Islet precursor cell (in vitro differentiated cells): ENCODE measurements around the gene TMEM178A.

Experiments used
- DNase-seq: peaks from one replicate; pipeline ENCODE4 v3.0.0-alpha.2; 2018

Gene TMEM178A

GRCh38 chr2:39682066-39682692 lies 16.5 kb downstream of the TMEM178A start:
- DNase-seq: no peak

DNA sequence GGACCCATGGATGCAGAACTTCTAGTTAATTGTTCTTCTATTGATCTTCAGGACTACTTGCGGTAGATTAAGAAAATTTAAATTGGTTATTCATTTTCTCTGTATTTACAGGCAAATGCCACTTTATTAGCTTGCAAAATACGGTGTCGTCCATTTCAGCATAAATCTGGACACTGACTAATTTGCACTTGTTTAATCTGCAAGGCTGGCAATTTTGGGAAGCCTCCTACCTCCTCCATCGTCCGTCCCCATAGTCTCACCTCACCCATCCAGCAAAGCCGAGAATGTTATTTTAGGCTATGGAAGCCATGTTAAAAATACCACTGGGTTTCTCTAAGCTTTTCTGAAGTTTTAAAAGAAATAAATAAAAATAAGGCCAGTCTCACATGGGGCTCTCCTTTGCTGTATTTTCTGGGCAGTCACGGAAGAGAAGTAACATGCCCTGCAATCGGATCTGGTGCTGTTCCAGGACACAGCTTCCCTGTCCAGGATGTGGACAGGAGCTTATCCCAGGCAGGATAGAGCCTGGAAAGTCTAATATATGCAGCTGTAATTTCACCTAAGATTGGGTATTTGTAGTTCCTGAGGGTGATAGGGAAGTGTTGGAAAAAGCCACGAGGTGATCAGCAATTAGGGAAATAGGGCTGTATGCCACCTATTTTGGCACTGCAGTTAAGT lies 17.4 kb downstream of the TMEM178A start:
- no peak for DNase-seq

DNA sequence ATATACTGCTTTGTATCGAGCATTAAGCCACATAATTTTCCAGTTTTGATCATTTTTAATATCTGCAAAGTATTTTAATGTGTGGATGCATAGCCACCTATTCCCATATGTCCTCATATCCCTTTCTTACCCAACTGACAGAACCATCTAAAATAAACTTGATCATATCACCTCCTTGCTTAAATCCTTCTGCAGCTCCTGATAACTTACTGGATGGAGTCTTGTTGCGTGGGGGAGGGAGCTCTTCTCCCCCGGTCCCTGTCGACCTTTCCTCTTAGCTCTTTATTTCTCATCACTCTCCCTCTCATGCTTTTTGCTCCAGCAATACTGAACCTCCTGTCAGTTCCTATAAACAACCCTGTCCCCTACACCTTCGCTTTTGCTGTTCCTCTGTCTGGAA lies 18.7 kb downstream of the TMEM178A start:
- DNase-seq: no peak

DNA sequence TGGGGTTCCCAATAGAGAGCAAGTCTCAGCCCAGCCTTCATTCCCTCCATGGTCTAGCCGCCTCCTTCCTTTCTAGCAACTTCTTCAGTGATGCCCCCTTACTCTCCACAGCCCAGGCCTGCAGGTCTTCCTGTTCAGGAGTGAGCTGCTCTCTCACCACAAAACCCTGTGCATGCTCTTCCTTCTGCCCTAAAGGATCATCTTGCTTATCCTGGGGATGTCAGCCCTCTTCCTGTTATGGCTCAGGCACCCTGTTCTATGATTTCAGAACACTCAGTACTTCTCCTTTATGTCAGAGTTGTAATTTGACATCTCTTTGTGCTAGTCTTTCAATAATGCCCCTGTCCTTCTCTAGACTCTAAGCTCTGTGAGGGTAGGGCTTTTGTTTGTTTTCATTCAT lies 19.4 kb downstream of the TMEM178A start:
- no peak for DNase-seq

- no peak for DNase-seq
These were observed 20.7 kb downstream of the TMEM178A start for GRCh38 chr2:39686456-39686855.

DNA sequence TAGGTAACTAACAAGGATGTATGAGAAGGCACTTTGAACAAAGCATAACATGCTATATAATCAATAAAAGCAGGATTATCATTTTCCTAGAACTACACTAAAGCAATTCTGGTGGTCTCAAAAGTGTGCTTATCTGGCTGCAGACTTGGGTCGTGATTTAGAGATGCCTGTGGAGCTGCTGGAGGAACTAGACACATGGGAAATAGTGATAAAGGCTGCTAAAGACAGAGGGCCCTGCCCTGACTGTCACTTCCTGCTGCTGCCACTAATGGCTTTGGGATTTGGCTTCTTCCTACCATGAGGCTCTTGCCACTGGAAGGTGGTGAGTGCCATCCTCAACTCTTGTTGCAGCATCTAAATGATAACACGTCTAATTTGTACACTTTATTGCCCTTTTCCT lies 22.5 kb downstream of the TMEM178A start:
- no peak for DNase-seq

DNA sequence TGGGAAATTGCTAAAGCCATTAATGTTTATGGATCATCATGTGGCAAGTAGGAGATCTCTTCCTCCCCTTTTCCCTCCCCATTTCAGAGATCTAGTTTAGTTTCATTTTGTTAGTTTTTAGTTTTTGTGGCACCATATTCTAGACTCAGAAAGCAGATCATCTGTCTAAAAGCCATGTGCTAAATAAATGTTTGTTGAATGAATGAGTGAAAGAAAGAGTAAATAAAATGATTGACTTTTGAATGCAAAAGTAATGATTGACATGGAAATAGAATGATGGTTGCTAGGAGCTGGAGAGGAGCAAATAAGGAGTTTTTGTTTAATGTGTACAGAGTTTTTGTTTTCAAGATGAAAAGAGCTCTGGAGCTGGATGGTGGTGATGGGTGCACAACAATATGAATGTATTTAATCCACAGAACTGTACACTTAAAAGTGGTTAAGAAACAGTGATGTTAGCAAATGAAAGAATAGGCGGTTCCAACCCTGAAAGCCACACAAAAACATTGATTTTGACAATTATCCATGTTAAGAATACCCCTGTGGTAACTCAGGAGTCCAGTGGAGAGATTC lies 23.6 kb downstream of the TMEM178A start:
- no peak for DNase-seq

DNA sequence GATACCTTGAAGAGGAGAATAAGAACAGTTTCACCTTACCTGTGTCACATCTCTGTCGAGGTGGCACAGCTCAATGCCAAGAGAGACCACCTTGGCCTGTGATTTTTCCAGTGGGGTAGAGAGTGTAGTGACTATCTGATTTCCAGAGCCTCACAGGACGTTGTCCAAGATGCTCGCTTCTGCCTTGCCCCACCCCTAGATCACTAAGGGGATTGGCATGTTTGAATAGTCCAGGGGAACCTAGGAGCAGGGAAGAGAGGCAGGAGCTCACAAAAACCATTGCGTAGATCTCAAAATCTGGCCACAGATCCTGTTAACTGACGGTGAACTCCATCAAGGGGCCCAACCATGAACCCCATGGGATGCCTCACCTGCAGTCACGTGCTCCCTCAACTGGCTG lies 24.2 kb downstream of the TMEM178A start:
- DNase-seq: no peak

DNA sequence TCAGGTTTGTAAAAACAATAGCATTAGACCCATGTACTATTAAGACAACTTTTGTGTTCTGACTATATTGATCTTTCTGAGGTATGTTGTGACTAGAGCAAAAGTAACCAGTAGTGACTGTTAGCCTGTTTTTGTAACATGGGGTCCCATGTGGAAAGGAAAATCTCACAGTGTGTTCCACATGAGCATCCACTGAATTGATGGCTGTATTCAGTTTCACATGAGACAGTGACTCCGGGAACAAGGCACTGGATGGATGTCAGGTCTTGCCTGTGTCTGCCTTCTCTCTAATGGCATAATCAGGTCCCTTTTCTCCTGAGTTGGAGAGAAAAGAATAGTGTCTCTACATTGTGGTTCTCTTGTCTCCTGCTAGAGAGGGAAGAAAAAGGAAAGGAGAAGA lies 27.5 kb downstream of the TMEM178A start:
- DNase-seq: no peak

GRCh38 chr2:39696101-39696553 lies 30.4 kb downstream of the TMEM178A start:
- DNase-seq: peak; percentile 68

DNA sequence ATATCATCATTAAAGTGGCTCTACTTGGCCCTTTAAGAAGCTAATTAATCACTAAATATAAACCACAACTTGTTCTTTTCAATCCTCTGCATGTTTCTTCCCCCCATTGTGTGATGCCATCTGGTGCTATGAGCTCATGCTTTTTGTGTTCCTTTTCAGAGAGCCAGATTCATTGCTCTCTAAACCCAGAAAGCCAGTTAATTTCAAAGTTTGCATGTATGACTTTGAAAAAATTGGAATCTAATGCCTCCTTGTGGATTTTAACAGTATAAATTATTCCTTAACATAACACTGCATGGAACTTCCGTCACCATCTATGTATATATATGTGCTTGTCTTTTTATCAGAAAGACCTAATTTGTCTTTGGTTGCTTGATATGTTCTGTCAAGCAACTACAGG lies 31.1 kb downstream of the TMEM178A start:
- DNase-seq: no peak

DNA sequence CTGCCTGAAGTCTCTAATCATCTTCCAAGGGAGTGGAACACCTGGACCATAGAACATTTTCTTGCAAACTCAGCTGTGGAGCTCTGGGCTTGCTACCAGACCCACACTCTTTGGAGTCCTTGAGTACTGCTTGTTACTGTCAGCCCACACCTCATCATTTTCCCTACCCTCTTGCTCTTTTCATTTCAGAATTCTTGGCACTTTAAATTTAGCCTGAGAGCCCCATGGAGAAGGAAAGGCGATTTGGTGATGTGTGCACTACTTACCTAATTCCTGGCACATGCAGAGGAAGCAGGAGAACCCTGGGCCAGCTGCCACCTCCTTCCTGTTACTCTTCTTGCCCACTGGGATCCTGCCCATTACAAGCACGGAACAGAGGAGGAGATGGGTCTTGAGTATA lies 31.7 kb downstream of the TMEM178A start:
- no peak for DNase-seq

DNA sequence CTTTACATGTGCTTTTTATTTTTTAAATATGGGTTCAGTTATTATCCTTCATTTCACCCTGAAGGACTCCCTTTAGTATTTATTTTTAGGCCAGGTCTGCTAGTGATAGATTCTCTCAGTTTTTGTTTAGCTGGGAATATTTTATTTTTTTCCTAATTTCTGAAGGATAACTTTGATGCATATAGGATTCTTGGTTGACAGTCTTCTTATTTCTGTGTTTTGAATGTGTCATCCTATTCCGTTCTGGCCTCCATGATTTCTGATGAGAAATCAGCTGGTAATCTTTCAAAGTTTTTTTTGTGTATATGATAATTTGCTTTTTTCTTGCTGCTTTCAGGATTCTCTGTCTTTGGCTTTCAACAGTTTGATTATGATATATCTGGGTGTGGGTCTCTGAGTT lies 35.4 kb downstream of the TMEM178A start:
- no peak for DNase-seq

GRCh38 chr2:39703181-39703872 lies 37.6 kb downstream of the TMEM178A start:
- no peak for DNase-seq

- DNase-seq: no peak
These were observed 38.8 kb downstream of the TMEM178A start for GRCh38 chr2:39704540-39704939.

- DNase-seq: no peak
These were observed 39.9 kb downstream of the TMEM178A start for GRCh38 chr2:39705638-39706037.

DNA sequence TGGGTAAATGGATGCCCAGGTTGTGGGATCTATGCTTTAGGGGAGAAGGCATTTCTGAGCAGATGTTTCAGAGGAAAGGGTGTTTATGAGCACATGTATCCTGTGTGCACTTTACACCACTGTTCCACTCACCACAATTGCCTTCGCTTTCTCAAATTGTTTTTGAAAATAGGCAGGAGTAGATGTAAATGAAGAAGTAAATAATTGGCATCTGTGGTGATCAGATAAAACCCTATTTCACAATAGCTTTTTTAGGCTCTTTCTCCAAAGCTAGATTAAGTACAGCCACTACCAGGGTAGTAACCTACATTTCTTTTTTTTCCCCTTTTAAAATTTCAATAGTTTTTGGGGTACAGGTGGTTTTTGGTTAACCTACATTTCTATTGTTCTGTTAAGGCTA lies 40.6 kb downstream of the TMEM178A start:
- DNase-seq: no peak

DNA sequence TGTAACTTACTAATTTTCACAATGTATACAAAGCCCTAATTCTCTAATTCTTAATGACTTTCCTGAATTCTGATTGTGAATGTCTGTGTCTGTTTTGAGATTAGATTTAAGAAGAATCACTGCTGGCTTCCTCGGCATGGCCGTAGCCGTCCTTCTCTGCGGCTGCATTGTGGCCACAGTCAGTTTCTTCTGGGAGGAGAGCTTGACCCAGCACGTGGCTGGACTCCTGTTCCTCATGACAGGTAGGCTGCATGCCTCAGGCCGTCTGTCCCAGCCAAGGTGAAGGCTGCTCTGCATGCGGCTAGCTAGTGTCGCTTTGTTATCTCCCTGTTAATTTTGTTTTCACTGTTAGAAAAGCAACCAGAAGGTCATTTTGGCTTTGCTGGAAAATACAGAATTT lies 41.2 kb downstream of the TMEM178A start:
- DNase-seq: no peak

GRCh38 chr2:39708003-39708402 lies 42.3 kb downstream of the TMEM178A start:
- no peak for DNase-seq

GRCh38 chr2:39710807-39711206 lies 45.1 kb downstream of the TMEM178A start:
- DNase-seq: no peak

DNA sequence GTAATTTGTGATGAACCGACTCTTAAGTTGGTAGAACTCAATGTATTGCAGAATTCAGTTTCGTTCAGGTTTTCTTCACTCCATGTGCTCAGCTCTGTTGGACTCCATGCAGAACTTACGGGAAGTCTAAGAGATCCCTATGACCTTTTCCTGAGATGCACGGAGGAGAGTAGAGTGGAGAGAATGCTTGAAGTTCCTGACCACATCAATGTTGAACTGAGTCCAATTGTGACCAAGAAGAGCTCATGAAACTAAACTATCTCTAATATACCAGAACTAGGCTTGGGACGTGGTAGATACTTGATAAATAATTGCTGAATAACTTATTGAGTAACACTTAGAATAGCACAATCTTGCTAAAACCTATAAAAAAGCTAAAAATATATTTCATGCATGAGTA lies 47.2 kb downstream of the TMEM178A start:
- no peak for DNase-seq

DNA sequence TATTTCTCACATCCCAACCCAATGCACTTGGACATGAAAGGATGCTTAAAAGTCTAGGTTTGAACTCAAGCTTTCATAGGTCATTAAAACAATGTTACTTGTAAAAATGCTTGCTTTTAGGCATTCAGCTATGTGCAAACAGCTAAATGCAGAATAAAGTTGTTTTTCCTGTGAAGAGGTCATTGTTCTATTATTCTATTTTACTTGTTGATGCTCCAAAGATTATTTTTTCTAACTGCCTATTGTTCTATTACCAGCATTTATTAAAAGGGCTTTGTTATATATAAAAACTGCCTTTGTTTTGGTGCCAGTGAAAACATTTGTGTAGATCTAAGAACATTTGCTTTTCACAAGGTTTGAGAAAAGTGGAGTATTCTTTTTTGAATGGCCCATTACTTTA lies 49.4 kb downstream of the TMEM178A start:
- no peak for DNase-seq

- DNase-seq: no peak
These were observed 50.1 kb downstream of the TMEM178A start for GRCh38 chr2:39715822-39716221.

GRCh38 chr2:39717067-39717466 lies 51.4 kb downstream of the TMEM178A start:
- DNase-seq: no peak
